Activated CD4-positive, alpha-beta T cell treated with anti-CD3 and anti-CD28 coated beads for 24 hours (primary cell): ENCODE data around the gene EML1.
A peak's percentile ranks its signal among the peaks of the same experiment; 100 is the strongest.

Experiments
- DNase-seq, 2 donors: peaks; one replicate each; pipeline ENCODE4 v3.0.0-alpha.2; 2020; ENCODE audit warnings: low read depth in 2 of 2

Gene EML1, protein sequence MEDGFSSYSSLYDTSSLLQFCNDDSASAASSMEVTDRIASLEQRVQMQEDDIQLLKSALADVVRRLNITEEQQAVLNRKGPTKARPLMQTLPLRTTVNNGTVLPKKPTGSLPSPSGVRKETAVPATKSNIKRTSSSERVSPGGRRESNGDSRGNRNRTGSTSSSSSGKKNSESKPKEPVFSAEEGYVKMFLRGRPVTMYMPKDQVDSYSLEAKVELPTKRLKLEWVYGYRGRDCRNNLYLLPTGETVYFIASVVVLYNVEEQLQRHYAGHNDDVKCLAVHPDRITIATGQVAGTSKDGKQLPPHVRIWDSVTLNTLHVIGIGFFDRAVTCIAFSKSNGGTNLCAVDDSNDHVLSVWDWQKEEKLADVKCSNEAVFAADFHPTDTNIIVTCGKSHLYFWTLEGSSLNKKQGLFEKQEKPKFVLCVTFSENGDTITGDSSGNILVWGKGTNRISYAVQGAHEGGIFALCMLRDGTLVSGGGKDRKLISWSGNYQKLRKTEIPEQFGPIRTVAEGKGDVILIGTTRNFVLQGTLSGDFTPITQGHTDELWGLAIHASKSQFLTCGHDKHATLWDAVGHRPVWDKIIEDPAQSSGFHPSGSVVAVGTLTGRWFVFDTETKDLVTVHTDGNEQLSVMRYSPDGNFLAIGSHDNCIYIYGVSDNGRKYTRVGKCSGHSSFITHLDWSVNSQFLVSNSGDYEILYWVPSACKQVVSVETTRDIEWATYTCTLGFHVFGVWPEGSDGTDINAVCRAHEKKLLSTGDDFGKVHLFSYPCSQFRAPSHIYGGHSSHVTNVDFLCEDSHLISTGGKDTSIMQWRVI

GRCh38 chr14:99793213-99794150, at the start of gene EML1:
Gene EML1, plus strand, starts transcription at chr14:99793413. Its CDS starts 64 bp downstream, at chr14:99793477.
- DNase-seq: peak; percentile 59 to 61

GRCh38 chr14:99744199-99744872, 48.9 kb upstream of the EML1 start:
- no peak for DNase-seq

DNA sequence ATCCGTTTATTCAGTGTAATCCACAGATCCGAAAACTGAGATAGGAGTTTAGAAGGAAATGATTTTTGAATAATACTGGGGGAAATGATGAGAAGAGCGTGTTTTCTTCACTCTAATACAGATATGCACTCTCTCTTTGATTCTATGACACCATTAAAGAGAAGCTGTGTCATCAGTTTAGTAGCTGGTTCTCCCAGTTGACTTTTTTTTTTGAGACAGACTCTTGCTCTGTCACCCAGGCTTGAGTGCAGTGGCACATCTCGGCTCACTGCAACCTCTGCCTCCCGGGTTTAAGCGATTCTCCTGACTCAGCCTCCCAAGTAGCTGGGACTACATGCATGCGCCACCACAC, 48.4 kb upstream of the EML1 start:
- no peak for DNase-seq

GRCh38 chr14:99745307-99745951, 47.8 kb upstream of the EML1 start:
- no peak for DNase-seq

- no peak for DNase-seq
These were observed 46.0 kb upstream of the EML1 start for GRCh38 chr14:99747167-99747566.

- DNase-seq: no peak
These were observed 45.5 kb upstream of the EML1 start for GRCh38 chr14:99747582-99748330.

GRCh38 chr14:99748529-99748928, 44.7 kb upstream of the EML1 start:
- no peak for DNase-seq

GRCh38 chr14:99749142-99749541, 44.1 kb upstream of the EML1 start:
- no peak for DNase-seq

GRCh38 chr14:99749763-99750715, 43.2 kb upstream of the EML1 start:
- no peak for DNase-seq

GRCh38 chr14:99750746-99751450, 42.3 kb upstream of the EML1 start:
- no peak for DNase-seq

GRCh38 chr14:99751539-99752485, 41.4 kb upstream of the EML1 start:
- no peak for DNase-seq

DNA sequence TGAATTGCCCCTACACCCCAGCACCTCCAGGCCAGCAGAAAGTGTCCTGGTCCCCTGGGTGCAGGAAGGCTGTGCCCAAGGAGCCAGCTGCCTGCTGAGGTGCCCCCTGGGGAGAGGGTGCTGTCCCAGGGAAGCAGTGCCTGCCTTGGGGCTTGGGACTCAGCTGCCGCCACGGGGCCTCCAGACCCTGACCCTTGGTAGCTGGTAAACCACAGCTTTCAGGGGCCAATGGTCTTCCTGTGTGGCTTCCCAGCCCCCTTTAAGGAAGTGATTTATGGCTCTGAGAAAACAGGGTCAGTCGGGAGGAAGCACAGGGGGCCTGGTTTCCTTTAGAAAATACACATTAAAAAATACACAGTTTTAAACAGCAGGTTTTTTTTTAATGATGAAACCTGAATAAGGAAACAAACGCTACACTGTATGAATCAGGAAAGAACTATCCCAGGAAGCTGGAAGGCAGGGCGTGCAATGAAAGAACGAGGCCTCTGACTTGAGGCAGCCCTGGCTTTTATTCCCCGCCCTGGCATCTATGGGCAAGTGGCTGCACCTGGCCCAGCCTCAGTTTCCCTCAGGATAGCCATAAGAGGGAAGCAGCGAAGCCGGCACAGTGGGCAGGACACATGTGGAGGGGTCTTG, 40.6 kb upstream of the EML1 start:
- no peak for DNase-seq

DNA sequence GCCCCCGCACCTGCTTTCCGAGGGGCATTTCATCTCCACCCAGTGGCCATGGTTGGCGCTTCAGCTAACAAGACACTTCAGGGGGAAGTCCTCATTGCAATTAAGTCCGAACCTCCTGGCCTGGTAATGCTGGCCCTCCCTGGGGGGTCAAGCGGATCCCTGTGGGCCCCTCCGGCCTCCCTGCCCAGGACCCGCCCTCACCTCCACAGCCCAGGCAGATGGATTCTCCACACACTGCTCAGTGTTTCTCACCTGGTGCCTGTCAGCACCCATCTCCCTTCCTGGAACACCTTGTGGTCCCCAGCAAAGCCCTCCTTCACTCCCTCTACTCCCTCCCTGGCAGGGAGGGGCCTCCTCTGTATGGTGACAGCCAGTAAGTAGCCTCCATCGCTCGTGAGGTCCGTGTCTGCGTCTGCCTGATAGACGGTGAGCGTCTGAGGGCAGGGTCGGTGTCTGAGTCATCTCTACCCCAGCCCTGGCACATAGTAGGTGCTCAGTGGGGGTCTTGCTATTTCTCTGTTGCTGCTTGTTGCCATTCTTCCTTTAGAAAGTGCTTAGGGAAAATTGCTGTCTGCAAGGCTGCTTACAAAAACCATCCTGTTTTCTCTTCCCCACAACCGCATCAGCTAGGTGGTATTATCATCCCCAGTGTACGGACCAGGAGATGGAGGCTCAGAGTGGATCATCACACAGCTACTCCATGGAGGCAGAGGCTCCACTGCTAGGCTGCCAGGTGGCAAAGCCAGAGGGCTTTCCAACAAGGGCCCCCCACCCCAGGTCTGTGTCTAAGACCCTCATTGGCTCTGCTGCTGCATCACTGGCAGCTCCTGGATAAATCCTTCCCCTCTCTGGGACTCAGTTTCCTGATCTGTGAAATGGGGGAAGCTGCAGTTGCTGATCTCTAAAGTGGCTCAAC, 39.7 kb upstream of the EML1 start:
- no peak for DNase-seq

DNA sequence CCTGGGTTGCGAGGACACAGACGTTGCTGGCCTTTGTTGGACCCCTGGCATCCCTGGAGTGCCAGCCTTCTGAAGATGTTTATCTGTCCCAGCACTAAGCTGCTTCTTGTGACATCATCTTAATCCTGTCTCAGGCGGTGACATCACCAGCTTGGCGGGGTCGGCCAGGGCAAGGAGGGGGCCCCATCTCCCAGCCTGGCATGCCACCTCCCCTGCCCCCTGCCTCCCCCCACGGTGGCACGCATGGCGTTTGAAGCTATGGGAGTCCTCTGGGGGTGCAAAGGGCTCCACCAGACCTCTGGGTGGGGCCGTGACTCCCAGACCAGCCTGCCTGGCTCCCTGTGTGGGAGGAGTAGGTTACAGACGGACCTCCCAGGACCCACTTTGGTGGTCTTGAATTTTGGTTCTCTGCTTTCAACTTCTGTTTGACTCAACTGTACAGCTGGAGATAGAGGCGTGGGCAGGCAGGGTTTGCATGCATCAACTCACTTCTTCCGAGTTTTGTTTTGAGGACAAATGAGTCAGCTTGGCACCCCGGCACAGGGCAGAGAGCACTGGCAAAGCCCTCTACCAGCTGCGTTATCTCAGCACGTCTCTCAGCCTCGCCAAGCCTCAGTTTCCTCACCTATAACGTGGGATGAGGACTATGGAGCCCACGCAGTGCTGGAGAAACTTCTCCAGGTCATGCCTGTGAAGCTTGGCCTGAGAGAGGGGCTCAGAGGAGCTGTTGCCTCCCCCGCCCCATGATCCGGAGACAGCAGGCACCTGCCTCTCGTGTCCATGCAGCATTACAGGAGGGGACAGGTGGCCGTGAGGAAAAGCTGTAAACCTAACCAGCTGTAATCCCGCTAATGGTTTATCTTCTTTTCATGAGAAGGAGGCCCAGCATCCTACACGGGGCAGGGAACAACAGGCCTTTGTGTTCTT, 38.8 kb upstream of the EML1 start:
- no peak for DNase-seq

- no peak for DNase-seq
These were observed 38.2 kb upstream of the EML1 start for GRCh38 chr14:99755068-99755405.
